ENCODE measurements around the gene YAP1.

GRCh38 chr11:102172127-102172848, 62.0 kb downstream of the YAP1 start:
- TF ChIP-seq, protein P1, sequence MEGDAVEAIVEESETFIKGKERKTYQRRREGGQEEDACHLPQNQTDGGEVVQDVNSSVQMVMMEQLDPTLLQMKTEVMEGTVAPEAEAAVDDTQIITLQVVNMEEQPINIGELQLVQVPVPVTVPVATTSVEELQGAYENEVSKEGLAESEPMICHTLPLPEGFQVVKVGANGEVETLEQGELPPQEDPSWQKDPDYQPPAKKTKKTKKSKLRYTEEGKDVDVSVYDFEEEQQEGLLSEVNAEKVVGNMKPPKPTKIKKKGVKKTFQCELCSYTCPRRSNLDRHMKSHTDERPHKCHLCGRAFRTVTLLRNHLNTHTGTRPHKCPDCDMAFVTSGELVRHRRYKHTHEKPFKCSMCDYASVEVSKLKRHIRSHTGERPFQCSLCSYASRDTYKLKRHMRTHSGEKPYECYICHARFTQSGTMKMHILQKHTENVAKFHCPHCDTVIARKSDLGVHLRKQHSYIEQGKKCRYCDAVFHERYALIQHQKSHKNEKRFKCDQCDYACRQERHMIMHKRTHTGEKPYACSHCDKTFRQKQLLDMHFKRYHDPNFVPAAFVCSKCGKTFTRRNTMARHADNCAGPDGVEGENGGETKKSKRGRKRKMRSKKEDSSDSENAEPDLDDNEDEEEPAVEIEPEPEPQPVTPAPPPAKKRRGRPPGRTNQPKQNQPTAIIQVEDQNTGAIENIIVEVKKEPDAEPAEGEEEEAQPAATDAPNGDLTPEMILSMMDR (IDR thresholded peaks at IDR 0.05): no peak
- no peak for TF ChIP-seq POLR2A (IDR thresholded peaks at IDR 0.05)

Measured in uterus (tissue), 2 donors.